Neural progenitor cell (in vitro differentiated cells): Measurements from ENCODE around the gene ITPR1.

Source experiments
- EZH2 ChIP-seq: fragments of 200-600 bp; sonication (generic); IDR thresholded peaks from 2 replicates; pipeline ENCODE4 v1.6.1; 2017; ENCODE audit warnings: antibody characterized with exemption, mild to moderate bottlenecking, moderate library complexity
- TF ChIP-seq, protein P1 (sequence below): fragments of 200-600 bp; sonication (generic); IDR thresholded peaks from 2 replicates; pipeline ENCODE4 v1.5.1; 2017; ENCODE audit warnings: antibody characterized with exemption, mild to moderate bottlenecking

DNA sequence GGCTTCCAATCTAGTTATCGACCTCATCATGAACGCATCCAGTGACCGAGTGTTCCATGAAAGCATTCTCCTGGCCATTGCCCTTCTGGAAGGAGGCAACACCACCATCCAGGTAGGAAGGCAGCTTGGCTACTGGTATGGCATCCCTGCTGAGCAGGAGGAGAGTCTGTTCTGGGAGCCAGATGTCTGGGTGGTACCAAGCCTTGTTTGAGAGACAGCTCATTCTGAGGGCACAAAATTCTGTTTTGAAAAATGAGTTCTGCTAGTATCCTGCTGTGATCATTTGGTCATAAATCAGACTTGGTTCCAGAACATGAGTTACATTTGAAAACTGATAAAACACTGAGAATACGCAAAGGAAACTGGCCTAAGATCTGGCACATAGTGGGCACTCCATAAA, 242.1 kb downstream of the ITPR1 start:
- TF ChIP-seq, protein P1, sequence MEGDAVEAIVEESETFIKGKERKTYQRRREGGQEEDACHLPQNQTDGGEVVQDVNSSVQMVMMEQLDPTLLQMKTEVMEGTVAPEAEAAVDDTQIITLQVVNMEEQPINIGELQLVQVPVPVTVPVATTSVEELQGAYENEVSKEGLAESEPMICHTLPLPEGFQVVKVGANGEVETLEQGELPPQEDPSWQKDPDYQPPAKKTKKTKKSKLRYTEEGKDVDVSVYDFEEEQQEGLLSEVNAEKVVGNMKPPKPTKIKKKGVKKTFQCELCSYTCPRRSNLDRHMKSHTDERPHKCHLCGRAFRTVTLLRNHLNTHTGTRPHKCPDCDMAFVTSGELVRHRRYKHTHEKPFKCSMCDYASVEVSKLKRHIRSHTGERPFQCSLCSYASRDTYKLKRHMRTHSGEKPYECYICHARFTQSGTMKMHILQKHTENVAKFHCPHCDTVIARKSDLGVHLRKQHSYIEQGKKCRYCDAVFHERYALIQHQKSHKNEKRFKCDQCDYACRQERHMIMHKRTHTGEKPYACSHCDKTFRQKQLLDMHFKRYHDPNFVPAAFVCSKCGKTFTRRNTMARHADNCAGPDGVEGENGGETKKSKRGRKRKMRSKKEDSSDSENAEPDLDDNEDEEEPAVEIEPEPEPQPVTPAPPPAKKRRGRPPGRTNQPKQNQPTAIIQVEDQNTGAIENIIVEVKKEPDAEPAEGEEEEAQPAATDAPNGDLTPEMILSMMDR: no peak
- TF ChIP-seq EZH2: no peak
